CD14-positive monocyte (primary cell): ENCODE results near the gene LAMB4. TPM values are rescaled to one million over a fixed set of nuclear protein-coding genes. Genes with fewer than 3 reads are reported as not detected.

Experiments used
- DNase-seq, 3 donors: peaks; one replicate each; pipeline ENCODE4 v3.0.0-alpha.2; 2011 to 2022
- H2AFZ ChIP-seq: 2 replicates; pipeline ENCODE4 v1.6.0; 2012; ENCODE audit warnings: mild to moderate bottlenecking, low read depth, low read length, inconsistent platforms; ENCODE audit not compliant: insufficient read depth, poor library complexity, severe bottlenecking
- H3K27ac ChIP-seq, 2 donors: 1 replicate in 1 of 2; 2 replicates in 1 of 2; pipeline ENCODE4 v1.5.1; 2012 to 2013; ENCODE audit warnings: low read length in 2 of 2, control low read depth in 1 of 2, inconsistent platforms in 1 of 2, low read depth in 1 of 2, mild to moderate bottlenecking in 1 of 2
- H3K27me3 ChIP-seq, 2 donors: one replicate each; pipeline versions ENCODE4 v1.6.0 to v1.6.1; 2011 to 2013; ENCODE audit warnings: low read length in 2 of 2; ENCODE audit not compliant: control insufficient read depth in 2 of 2, insufficient read depth in 2 of 2
- H3K36me3 ChIP-seq, 2 donors: replicated peaks in 1 of 2; 1 replicate in 1 of 2; 2 replicates in 1 of 2; pipeline versions ENCODE4 v1.5.1 to v1.6.1; 2012 to 2013; ENCODE audit warnings: low read length in 2 of 2, control low read depth in 1 of 2, inconsistent platforms in 1 of 2, mild to moderate bottlenecking in 1 of 2; ENCODE audit not compliant: insufficient read depth in 2 of 2, control insufficient read depth in 1 of 2
- H3K4me1 ChIP-seq, 2 donors: 1 replicate in 1 of 2; 2 replicates in 1 of 2; pipeline versions ENCODE4 v1.5.1 to v1.6.1; 2012 to 2013; ENCODE audit warnings: low read length in 2 of 2, control low read depth in 1 of 2, inconsistent platforms in 1 of 2, mild to moderate bottlenecking in 1 of 2, moderate library complexity in 1 of 2; ENCODE audit not compliant: insufficient read depth in 2 of 2, control insufficient read depth in 1 of 2
- H3K4me2 ChIP-seq: replicated peaks from 2 replicates; pipeline ENCODE3; 2012; ENCODE audit warnings: low read length, moderate library complexity, mild to moderate bottlenecking; ENCODE audit not compliant: poor library complexity, severe bottlenecking; ENCODE audit errors: extremely low read depth
- H3K4me3 ChIP-seq, 3 experiments: fragments of 200-600 bp in 1 of 3; sonication (generic) in 1 of 3; replicated peaks in 1 of 3; 1 replicate in 2 of 3; 2 replicates in 1 of 3; pipeline ENCODE4 v1.5.1; 2011 to 2013; ENCODE audit warnings: low read length in 3 of 3, mild to moderate bottlenecking in 3 of 3, control low read depth in 2 of 3, low read depth in 2 of 3, inconsistent platforms in 1 of 3, moderate library complexity in 1 of 3
- H3K79me2 ChIP-seq: 2 replicates; pipeline ENCODE4 v1.6.0; 2012; ENCODE audit warnings: mild to moderate bottlenecking, control low read depth, inconsistent platforms, low read length, moderate library complexity; ENCODE audit not compliant: insufficient read depth
- H3K9ac ChIP-seq: 2 replicates; pipeline ENCODE4 v1.6.0; 2017; ENCODE audit warnings: low read length, mild to moderate bottlenecking; ENCODE audit not compliant: insufficient read depth, poor library complexity, severe bottlenecking
- H3K9me3 ChIP-seq, 2 donors: replicated peaks in 1 of 2; 1 replicate in 1 of 2; 2 replicates in 1 of 2; pipeline versions ENCODE4 v1.5.1 to v1.6.1; 2012 to 2013; ENCODE audit warnings: low read length in 2 of 2, control low read depth in 1 of 2; ENCODE audit not compliant: control insufficient read depth in 1 of 2, insufficient read depth in 1 of 2
- H4K20me1 ChIP-seq: 2 replicates; pipeline ENCODE4 v1.6.0; 2012; ENCODE audit warnings: mild to moderate bottlenecking, low read length, control low read depth, moderate library complexity; ENCODE audit not compliant: insufficient read depth
- H3K27ac Mint-ChIP-seq, 7 donors: one replicate each; pipeline ENCODE4 v1.8.0; 2020; ENCODE audit warnings: mild to moderate bottlenecking in 7 of 7, mixed read lengths in 7 of 7, moderate library complexity in 6 of 7, inconsistent platforms in 2 of 7
- H3K27me3 Mint-ChIP-seq, 3 donors: one replicate each; pipeline ENCODE4 v1.8.0; 2021 to 2022; ENCODE audit warnings: low read depth in 3 of 3, mild to moderate bottlenecking in 3 of 3, mixed read lengths in 3 of 3, moderate library complexity in 3 of 3, inconsistent platforms in 1 of 3
- H3K36me3 Mint-ChIP-seq, 2 donors: one replicate each; pipeline ENCODE4 v1.8.0; 2020; ENCODE audit warnings: mixed read lengths in 2 of 2, inconsistent platforms in 1 of 2, mild to moderate bottlenecking in 1 of 2
- H3K4me1 Mint-ChIP-seq: one replicate; pipeline ENCODE4 v1.8.0; 2020; ENCODE audit warnings: mild to moderate bottlenecking, mixed read lengths
- H3K4me3 Mint-ChIP-seq, 2 donors: one replicate each; pipeline ENCODE4 v1.8.0; 2020; ENCODE audit warnings: mild to moderate bottlenecking in 2 of 2, mixed read lengths in 2 of 2, moderate library complexity in 1 of 2
- H3K9me3 Mint-ChIP-seq, 7 donors: one replicate each; pipeline ENCODE4 v1.8.0; 2020 to 2022; ENCODE audit warnings: mixed read lengths in 7 of 7, mild to moderate bottlenecking in 6 of 7, moderate library complexity in 6 of 7, inconsistent platforms in 2 of 7
- WGBS: methylation state at CpG from one replicate; pipeline ENCODE4 v1.1.5; 2013; ENCODE audit warnings: missing lambda C conversion rate; ENCODE audit not compliant: insufficient coverage; 5-methylcytosine and 5-hydroxymethylcytosine counted together
- intact Hi-C, 2 donors: fragments of 100-400 bp; cut with micrococcal nuclease; formaldehyde crosslinking; loops; one replicate each; pipeline versions ENCODE4 v1.15.0 to v1.15.1; 2023
- polyA plus RNA-seq, 3 donors: library from polyadenylated mRNA; depleted of rRNA in 1 of 3; unstranded in 2 of 3; stranded (reverse) in 1 of 3; fragments of 300-500 nt in 2 of 3; fragments of >200 nt in 1 of 3; fragmentation: Illumina TruSeq in 2 of 3; gene quantifications; 1 replicate in 2 of 3; 2 replicates in 1 of 3; pipeline ENCODE4 v1.2.3, GENCODE V29; 2012 to 2021
- TF ChIP-seq, protein P1 (sequence below): fragments of 200-600 bp; IDR thresholded peaks from one replicate; pipeline ENCODE4 v1.8.0; 2022; ENCODE audit warnings: antibody characterized with exemption, mild to moderate bottlenecking

The LAMB4 gene
- polyA plus RNA-seq, 3 donors = not detected

DNA sequence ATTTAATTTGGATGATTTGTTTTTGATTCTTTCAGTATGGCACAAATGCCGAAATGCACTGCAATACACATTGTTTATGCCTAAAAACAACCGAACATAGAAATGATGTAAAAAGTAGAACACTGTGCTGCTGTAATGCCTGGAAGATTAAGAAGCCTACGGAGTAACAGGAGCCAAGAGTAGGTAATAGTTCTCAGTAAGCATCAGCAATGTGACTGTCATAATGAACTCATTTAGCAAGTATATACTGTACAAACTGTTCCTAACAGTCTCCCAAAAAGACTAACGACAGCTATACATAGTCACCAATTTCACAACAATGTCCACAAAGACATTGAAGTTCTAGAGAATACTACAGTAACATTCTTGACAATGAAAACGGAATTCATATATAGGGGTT is 19.0 kb upstream of the LAMB4 start:
- no peak overlapping the region for H3K4me2 ChIP-seq
- 100% methylated on average over 1 of the region's 5 CpGs for WGBS
- no peaks in the 10 kb centered on the region for H3K9me3 ChIP-seq
- H3K79me2 ChIP-seq = no peaks in the 10 kb centered on the region
- H3K4me1 Mint-ChIP-seq = no peaks in the 10 kb centered on the region
- H3K4me3 ChIP-seq = no peak overlapping the region
- TF ChIP-seq, protein P1, sequence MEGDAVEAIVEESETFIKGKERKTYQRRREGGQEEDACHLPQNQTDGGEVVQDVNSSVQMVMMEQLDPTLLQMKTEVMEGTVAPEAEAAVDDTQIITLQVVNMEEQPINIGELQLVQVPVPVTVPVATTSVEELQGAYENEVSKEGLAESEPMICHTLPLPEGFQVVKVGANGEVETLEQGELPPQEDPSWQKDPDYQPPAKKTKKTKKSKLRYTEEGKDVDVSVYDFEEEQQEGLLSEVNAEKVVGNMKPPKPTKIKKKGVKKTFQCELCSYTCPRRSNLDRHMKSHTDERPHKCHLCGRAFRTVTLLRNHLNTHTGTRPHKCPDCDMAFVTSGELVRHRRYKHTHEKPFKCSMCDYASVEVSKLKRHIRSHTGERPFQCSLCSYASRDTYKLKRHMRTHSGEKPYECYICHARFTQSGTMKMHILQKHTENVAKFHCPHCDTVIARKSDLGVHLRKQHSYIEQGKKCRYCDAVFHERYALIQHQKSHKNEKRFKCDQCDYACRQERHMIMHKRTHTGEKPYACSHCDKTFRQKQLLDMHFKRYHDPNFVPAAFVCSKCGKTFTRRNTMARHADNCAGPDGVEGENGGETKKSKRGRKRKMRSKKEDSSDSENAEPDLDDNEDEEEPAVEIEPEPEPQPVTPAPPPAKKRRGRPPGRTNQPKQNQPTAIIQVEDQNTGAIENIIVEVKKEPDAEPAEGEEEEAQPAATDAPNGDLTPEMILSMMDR = no peak
- H3K9ac ChIP-seq = no peak overlapping the region
- peaks cover 3 to 5% of the 10 kb centered on the region in 2 donors for H3K27me3 ChIP-seq
- DNase-seq = no peak
- no peaks in the 10 kb centered on the region for H3K36me3 ChIP-seq
- no peaks in the 10 kb centered on the region for H4K20me1 ChIP-seq
- no peak overlapping the region for H3K4me3 Mint-ChIP-seq
- intact Hi-C loops = no loop called here
- no peak overlapping the region for H2AFZ ChIP-seq
- H3K4me1 ChIP-seq = no peaks in the 10 kb centered on the region
- peaks cover 2 to 11% (median 8%) of the 10 kb centered on the region in 3 donors for H3K27me3 Mint-ChIP-seq
- H3K36me3 Mint-ChIP-seq = no peaks in the 10 kb centered on the region
- no peak overlapping the region for H3K27ac Mint-ChIP-seq
- no peaks in the 10 kb centered on the region for H3K9me3 Mint-ChIP-seq
- no peak overlapping the region for H3K27ac ChIP-seq

DNA sequence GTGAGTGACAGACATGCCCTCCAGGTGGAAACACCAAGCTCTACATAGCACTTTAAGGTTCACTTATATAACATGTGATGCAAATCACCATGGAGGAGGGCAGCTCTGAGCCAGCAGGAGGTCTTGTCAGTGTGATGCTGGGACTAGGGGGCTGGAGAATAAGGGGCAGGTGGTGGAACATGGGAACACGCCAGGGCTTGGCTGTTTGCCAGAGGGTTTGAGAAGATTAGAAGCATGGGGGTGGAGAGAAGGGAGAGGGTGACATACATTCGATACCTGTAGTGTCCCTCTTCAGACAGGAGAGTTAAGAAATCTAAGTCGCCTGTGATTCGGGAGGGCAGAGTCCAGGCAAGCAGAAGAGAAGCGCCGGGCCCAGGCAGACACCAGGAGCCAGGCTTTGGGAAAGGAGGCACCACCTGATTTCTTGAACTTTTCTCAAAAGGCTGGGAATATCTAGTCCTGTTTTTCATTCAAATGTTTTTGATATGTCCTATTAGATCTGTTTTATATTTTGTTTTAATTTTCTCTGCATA is 16.9 kb upstream of the LAMB4 start:
- 92% methylated on average over 6 of the region's 6 CpGs for WGBS
- Histone ChIP-seq H3K27ac (no peak overlapping the region), H3K27me3 (peaks cover 0 to 3% of the 10 kb centered on the region in 2 donors), H3K36me3 (no peaks in the 10 kb centered on the region), H2AFZ (no peak overlapping the region), H3K9ac (no peak overlapping the region), H3K4me1 (no peaks in the 10 kb centered on the region), H3K4me2 (no peak overlapping the region), H4K20me1 (no peaks in the 10 kb centered on the region), H3K4me3 (no peak overlapping the region), H3K79me2 (no peaks in the 10 kb centered on the region), H3K9me3 (no peaks in the 10 kb centered on the region)
- no peaks in the 10 kb centered on the region for H3K36me3 Mint-ChIP-seq
- H3K9me3 Mint-ChIP-seq = no peaks in the 10 kb centered on the region
- TF ChIP-seq, protein P1 = no peak
- no peaks in the 10 kb centered on the region for H3K4me1 Mint-ChIP-seq
- no peak for DNase-seq
- H3K27me3 Mint-ChIP-seq = peaks cover under 1 to 6% (median 3%) of the 10 kb centered on the region in 3 donors
- intact Hi-C loops = no loop called here
- H3K4me3 Mint-ChIP-seq = no peak overlapping the region
- peak overlapping the region in 1 of 7 donors; percentile 11 for H3K27ac Mint-ChIP-seq
